CD1c-positive myeloid dendritic cell (primary cell): ENCODE measurements around the gene SGPL1.
"Not testable (repeated sequence)": the region's sequence is repeated elsewhere in the genome, so short reads cannot be mapped to it uniquely, and the experiment has no call there.

Source experiments
- DNase-seq: peaks from one replicate; pipeline ENCODE4 v3.0.0-alpha.2; 2016; ENCODE audit errors: extremely low spot score

SGPL1 gene

GRCh38 chr10:70843776-70844489 lies 28.2 kb downstream of the SGPL1 start:
- DNase-seq = no peak

- no peak for DNase-seq
Observed at GRCh38 chr10:70845256-70845655, 29.5 kb downstream of the SGPL1 start.

GRCh38 chr10:70845816-70846215 lies 30.1 kb downstream of the SGPL1 start:
- DNase-seq = no peak

GRCh38 chr10:70846795-70847194 lies 31.0 kb downstream of the SGPL1 start:
- DNase-seq = no peak

- no peak for DNase-seq
Observed at GRCh38 chr10:70847659-70848360, 32.1 kb downstream of the SGPL1 start.

GRCh38 chr10:70849582-70850016 lies 33.9 kb downstream of the SGPL1 start:
- no peak for DNase-seq

- DNase-seq = no peak
Observed at GRCh38 chr10:70850097-70850496, 34.3 kb downstream of the SGPL1 start.

GRCh38 chr10:70851597-70852475 lies 36.1 kb downstream of the SGPL1 start:
- no peak for DNase-seq

- DNase-seq = no peak
Observed at GRCh38 chr10:70853038-70853437, 37.3 kb downstream of the SGPL1 start.

- DNase-seq = no peak
Observed at GRCh38 chr10:70853457-70853856, 37.7 kb downstream of the SGPL1 start.

GRCh38 chr10:70856454-70856853 lies 40.7 kb downstream of the SGPL1 start:
- DNase-seq = peak; percentile 13

GRCh38 chr10:70858759-70859158 lies 43.0 kb downstream of the SGPL1 start:
- no peak for DNase-seq

GRCh38 chr10:70861495-70862197 lies 45.9 kb downstream of the SGPL1 start:
- not testable (repeated sequence) for DNase-seq

- no peak for DNase-seq
Observed at GRCh38 chr10:70863470-70864160, 47.9 kb downstream of the SGPL1 start.

GRCh38 chr10:70864935-70865334 lies 49.2 kb downstream of the SGPL1 start:
- no peak for DNase-seq

- peak; percentile 70 for DNase-seq
Observed at GRCh38 chr10:70866424-70866823, 50.7 kb downstream of the SGPL1 start.

- no peak for DNase-seq
Observed at GRCh38 chr10:70872291-70872690, 56.5 kb downstream of the SGPL1 start.

GRCh38 chr10:70874061-70874460 lies 58.3 kb downstream of the SGPL1 start:
- no peak for DNase-seq

GRCh38 chr10:70879207-70879606 lies 63.5 kb downstream of the SGPL1 start:
- DNase-seq = no peak

- peak; percentile 86 for DNase-seq
Observed at GRCh38 chr10:70880077-70880534, 64.4 kb downstream of the SGPL1 start.

GRCh38 chr10:70884741-70885140 lies 69.0 kb downstream of the SGPL1 start:
- DNase-seq = no peak
